ENCODE results near the gene ABCG4. TPM values are rescaled to one million over a fixed set of nuclear protein-coding genes. Genes with fewer than 3 reads are reported as not detected.

ABCG4 gene
- 1.0 and 1.2 TPM in 2 replicates for total RNA-seq (2014; rRNA removed; shearing (Covaris generic))
- polyA plus RNA-seq (2016; fragmentation: Nextera tagmentation; extraction: Ambion mirVana) = 0.58 and 0.94 TPM in 2 replicates
- long read RNA-seq = 0 reads

DNA sequence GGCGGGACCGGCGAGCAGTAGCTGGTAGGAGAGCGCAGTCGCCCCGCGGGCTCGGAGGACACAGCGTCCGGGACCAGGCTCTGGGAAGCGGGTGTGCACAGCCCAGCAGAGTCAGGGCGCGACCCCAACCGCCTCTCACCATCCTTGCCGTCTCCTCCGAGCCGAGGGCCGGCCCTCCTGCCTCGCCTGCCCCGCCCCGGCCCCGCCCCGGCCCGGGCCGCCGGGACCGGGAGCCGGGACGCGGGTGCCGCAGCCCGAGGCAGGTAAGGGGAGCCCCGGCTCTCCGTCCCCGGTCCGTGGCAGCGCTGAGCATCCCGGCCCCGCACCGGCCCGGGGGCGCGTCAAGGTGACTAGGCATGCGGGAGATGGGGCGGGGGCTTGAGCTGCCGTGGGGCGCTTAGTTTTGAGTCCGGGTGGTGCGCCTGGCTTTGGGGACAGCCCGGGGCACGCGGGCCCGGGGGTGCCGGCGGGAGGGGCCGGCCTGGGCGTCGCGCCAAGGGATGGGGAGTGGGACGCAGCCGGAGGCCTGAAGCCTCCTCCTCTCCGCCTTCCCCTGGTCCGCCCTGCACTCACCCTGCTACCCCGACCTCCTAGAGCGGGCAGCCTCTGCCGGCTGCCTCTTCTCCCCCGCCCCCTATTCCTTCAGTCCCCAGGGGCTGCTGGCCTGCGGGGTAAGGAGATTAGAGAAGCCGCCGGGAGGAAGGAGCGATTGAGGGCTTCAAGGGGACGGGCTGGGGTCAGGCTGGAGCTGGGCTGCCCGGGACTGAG is at the start of gene ABCG4:
ABCG4 (plus strand) TSS at position 35 of the 768 bp plus-strand sequence. CDS start 914 bp downstream, outside the sequence.
- Mint-ChIP-seq H3K4me1 (peaks cover 24% of the 10 kb centered on the region), H3K4me3 (peak within 1 kb of the TSS; percentile 81), H3K27ac (no peak within 1 kb of the TSS), H3K36me3 (ENCODE audit: low read depth) (no peaks in the 10 kb centered on the region; the same call in 2 of the 3 replicates), H3K27me3 (ENCODE audit: insufficient read depth, low read depth, poor library complexity) (peaks cover 53% of the 10 kb centered on the region), H3K9me3 (no peaks in the 10 kb centered on the region; the same call in 2 of the 3 replicates)
- ATAC-seq (peak; percentile 51), DNase-seq (ENCODE audit: low spot score) (peak; percentile 70)
- Histone ChIP-seq H3K27ac (ENCODE audit: low read depth) (no peak within 1 kb of the TSS), H3K4me3 (peak within 1 kb of the TSS; percentile 84), H4K20me1 (replicated peaks; ENCODE audit: insufficient read depth) (no peaks in the 10 kb centered on the region), H3K36me3 (ENCODE audit: insufficient read depth) (no peaks in the 10 kb centered on the region), H3K79me2 (replicated peaks; ENCODE audit: insufficient read depth) (no peaks in the 10 kb centered on the region), H3F3A (replicated peaks; ENCODE audit: low read depth) (0 out of 2 replicates have a peak, but pooled peaks cover 20% of the 10 kb centered on the region), H2AFZ (peak within 1 kb of the TSS; percentile 99), H3K9me2 (ENCODE audit: insufficient read depth) (no peaks in the 10 kb centered on the region), H3K4me1 (ENCODE audit: insufficient read depth) (peaks cover 15% of the 10 kb centered on the region), H3K4me2 (peak within 1 kb of the TSS; percentile 96), H3K27me3 (ENCODE audit: insufficient read depth) (peaks cover 64% of the 10 kb centered on the region)
- TF ChIP-seq EZH2 (IDR thresholded peaks at IDR 0.05; ENCODE audit: low read depth, unreplicated experiment) (peak; percentile 37), JUNB (IDR thresholded peaks at IDR 0.05; ENCODE audit: unreplicated experiment) (no peak)

- H3K27me3 Mint-ChIP-seq (ENCODE audit: insufficient read depth, low read depth, poor library complexity) = peaks cover 19% of the 10 kb centered on the region
- H3K9me3 Mint-ChIP-seq = no peaks in the 10 kb centered on the region
- H3K27ac Mint-ChIP-seq = no peak overlapping the region
- Histone ChIP-seq H4K20me1 (replicated peaks; ENCODE audit: insufficient read depth) (no peaks in the 10 kb centered on the region), H3K36me3 (ENCODE audit: insufficient read depth) (peaks cover 14% of the 10 kb centered on the region), H3K79me2 (replicated peaks; ENCODE audit: insufficient read depth) (peaks cover 19% of the 10 kb centered on the region), H3F3A (replicated peaks; ENCODE audit: low read depth) (peaks cover 35% of the 10 kb centered on the region), H3K27ac (ENCODE audit: low read depth) (no peak overlapping the region), H3K27me3 (ENCODE audit: insufficient read depth) (no peaks in the 10 kb centered on the region), H3K9me2 (ENCODE audit: insufficient read depth) (no peaks in the 10 kb centered on the region), H3K4me3 (peak overlapping the region; percentile 98), H2AFZ (no peak overlapping the region), H3K4me2 (peak overlapping the region; percentile 100), H3K4me1 (ENCODE audit: insufficient read depth) (peaks cover 22% of the 10 kb centered on the region)
- H3K36me3 Mint-ChIP-seq (ENCODE audit: low read depth) = peaks cover 34% of the 10 kb centered on the region
- peak overlapping the region; percentile 80; the same call in 2 of the 3 replicates for H3K4me3 Mint-ChIP-seq
- DNase-seq (ENCODE audit: low spot score) (no peak), ATAC-seq (no peak)
- no peak for TF ChIP-seq NANOG (IDR thresholded peaks at IDR 0.05; ENCODE audit: borderline replicate concordance)
- peaks cover 16% of the 10 kb centered on the region for H3K4me1 Mint-ChIP-seq
Measured at GRCh38 chr11:119099711-119100110, 49.1 kb upstream of the ABCG4 start.

DNA sequence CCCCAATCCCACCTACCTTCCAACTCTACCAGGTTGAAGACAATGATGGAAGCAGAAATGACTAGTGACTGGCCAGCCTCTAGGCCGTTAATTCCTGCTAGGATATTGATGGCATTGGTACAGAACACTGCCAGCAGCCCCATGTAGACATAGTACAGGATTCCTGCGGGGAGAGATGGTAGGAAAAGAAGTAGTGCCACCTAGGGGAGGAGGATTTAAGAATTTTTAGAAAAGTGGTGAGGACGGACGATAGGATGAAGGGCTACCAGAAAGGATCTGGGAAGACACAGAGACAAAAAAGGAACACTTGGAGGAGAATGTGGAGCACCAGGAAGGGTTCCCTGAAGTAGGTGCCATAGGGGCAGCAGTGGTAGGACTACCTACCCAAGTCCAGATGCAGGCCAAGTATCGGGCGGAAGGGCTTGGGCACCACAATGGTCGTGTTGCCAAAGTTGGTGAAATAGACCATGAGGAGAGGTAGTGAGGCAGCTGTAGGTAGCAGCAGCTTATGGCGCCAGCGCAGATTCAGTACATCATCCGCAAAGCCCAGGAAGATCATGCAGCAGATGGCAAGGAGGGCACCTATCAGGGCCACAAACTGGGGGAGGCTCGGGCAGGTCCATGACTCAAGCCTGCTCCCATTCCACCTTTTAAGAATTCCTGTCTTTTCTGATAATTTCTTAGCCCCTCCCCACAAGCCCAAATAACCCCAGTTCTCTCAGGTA is 48.4 kb upstream of the ABCG4 start:
- H3K27ac Mint-ChIP-seq = peak overlapping the region; percentile 99; the same call in 1 of the 2 replicates

More for the DNA sequence above, 48.4 kb upstream of the ABCG4 start:
- Histone ChIP-seq H3K4me2 (peak overlapping the region; percentile 100), H3K27ac (ENCODE audit: low read depth) (peak overlapping the region; percentile 90), H2AFZ (peak overlapping the region; percentile 89; the same call in 1 of the 2 replicates), H3F3A (replicated peaks; ENCODE audit: low read depth) (peaks cover 35% of the 10 kb centered on the region), H3K4me1 (ENCODE audit: insufficient read depth) (peaks cover 22% of the 10 kb centered on the region), H3K4me3 (peak overlapping the region; percentile 98), H3K36me3 (ENCODE audit: insufficient read depth) (peaks cover 14% of the 10 kb centered on the region), H4K20me1 (replicated peaks; ENCODE audit: insufficient read depth) (no peaks in the 10 kb centered on the region), H3K79me2 (replicated peaks; ENCODE audit: insufficient read depth) (peaks cover 15% of the 10 kb centered on the region), H3K9me2 (ENCODE audit: insufficient read depth) (no peaks in the 10 kb centered on the region), H3K27me3 (ENCODE audit: insufficient read depth) (no peaks in the 10 kb centered on the region)
- ATAC-seq (0 out of 3 replicates have a peak, but pooled peaks have one; percentile 0), DNase-seq (ENCODE audit: low spot score) (peak; percentile 61)
- Mint-ChIP-seq H3K36me3 (ENCODE audit: low read depth) (peaks cover 28% of the 10 kb centered on the region), H3K4me3 (peak overlapping the region; percentile 80), H3K9me3 (no peaks in the 10 kb centered on the region), H3K27me3 (ENCODE audit: insufficient read depth, low read depth, poor library complexity) (peaks cover 12% of the 10 kb centered on the region), H3K4me1 (peaks cover 16% of the 10 kb centered on the region)
- TF ChIP-seq EZH2phosphoT487 (IDR thresholded peaks at IDR 0.05; ENCODE audit: unreplicated experiment) (no peak), CTCF (conservative IDR thresholded peaks at IDR 0.05; ENCODE audit: low read depth in 2 of 2) (peak; percentile 55 to 62)

All from GM23338 (cell line).